C4-2B (cell line): Measurements from ENCODE around the gene MYBPHL.

ENCODE experiments used
- H3K27ac ChIP-seq: fragments of 450-650 bp; 2 replicates; pipeline ENCODE4 v1.5.1; 2017
- CTCF ChIP-seq: fragments of 450-650 bp; conservative IDR thresholded peaks from 2 replicates; pipeline ENCODE4 v1.5.1; 2017; ENCODE audit warnings: mild to moderate bottlenecking
- ZFX ChIP-seq: fragments of 450-650 bp; IDR thresholded peaks from 2 replicates; pipeline ENCODE4 v1.6.1; 2017

Gene MYBPHL

GRCh38 chr1:109261578-109261977, 45.2 kb downstream of the MYBPHL start:
- H3K27ac ChIP-seq: no peak overlapping the region
- no peak for TF ChIP-seq ZFX
- TF ChIP-seq CTCF: no peak

- no peak overlapping the region for H3K27ac ChIP-seq
- TF ChIP-seq CTCF (no peak), ZFX (no peak)
Observed at GRCh38 chr1:109261006-109261405, 45.8 kb downstream of the MYBPHL start.

GRCh38 chr1:109259674-109260557, 46.9 kb downstream of the MYBPHL start:
- H3K27ac ChIP-seq: no peak overlapping the region
- TF ChIP-seq CTCF (no peak), ZFX (no peak)

GRCh38 chr1:109258481-109259466, 48.0 kb downstream of the MYBPHL start:
- no peak overlapping the region for H3K27ac ChIP-seq
- TF ChIP-seq CTCF (no peak), ZFX (no peak)

GRCh38 chr1:109257682-109258421, 49.0 kb downstream of the MYBPHL start:
- no peak overlapping the region for H3K27ac ChIP-seq
- TF ChIP-seq ZFX (no peak), CTCF (no peak)

GRCh38 chr1:109256971-109257681, 49.7 kb downstream of the MYBPHL start:
- H3K27ac ChIP-seq: no peak overlapping the region
- no peak for TF ChIP-seq CTCF
- no peak for TF ChIP-seq ZFX
